ENCODE results near the gene DBI. TPM values are rescaled to one million over a fixed set of nuclear protein-coding genes. Genes with fewer than 3 reads are reported as not detected.
"Not testable (repeated sequence)": the region's sequence is repeated elsewhere in the genome, so short reads cannot be mapped to it uniquely, and the experiment has no call there.

DBI gene
- total RNA-seq, 6 donors from 2014 or later = 60.8 to 250 (median 159) TPM

DNA sequence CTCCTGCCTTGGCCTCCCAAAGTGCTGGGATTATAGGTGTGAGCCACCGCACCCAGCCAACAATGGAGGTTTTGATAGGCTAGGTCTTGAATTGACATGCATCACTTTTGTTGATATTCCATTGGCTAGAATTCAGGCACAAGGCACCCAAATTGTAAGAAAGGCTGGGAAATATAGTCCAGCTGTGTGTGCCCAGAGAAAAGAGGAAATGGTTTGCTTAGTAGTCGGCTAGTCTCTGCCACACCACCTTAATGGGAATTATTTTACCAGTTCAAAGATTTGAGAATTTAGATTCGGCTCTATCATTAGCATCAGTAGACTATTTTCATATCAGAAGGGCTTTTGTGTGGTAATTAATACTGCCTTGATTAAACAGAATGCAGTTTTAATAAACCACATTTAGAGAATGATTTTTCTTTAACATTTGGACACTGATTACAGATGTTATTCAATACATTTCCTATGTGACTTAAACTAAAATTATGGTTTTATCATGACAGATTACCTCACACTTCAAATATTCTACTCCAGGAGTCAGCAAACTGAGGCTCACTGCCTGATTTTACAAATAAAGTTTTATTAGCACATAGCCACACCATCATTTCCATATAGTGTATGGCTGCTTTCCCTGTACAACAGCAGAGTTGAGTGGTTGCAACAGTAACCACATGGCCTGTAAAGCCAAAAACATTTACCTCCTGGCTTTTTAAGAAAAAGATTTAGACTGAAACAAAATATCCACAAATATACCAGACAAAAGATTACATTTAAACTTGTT, 27.4 kb downstream of the DBI start:
- no peak for TF ChIP-seq POLR2AphosphoS5 (IDR thresholded peaks at IDR 0.05)
- TF ChIP-seq, protein P1, sequence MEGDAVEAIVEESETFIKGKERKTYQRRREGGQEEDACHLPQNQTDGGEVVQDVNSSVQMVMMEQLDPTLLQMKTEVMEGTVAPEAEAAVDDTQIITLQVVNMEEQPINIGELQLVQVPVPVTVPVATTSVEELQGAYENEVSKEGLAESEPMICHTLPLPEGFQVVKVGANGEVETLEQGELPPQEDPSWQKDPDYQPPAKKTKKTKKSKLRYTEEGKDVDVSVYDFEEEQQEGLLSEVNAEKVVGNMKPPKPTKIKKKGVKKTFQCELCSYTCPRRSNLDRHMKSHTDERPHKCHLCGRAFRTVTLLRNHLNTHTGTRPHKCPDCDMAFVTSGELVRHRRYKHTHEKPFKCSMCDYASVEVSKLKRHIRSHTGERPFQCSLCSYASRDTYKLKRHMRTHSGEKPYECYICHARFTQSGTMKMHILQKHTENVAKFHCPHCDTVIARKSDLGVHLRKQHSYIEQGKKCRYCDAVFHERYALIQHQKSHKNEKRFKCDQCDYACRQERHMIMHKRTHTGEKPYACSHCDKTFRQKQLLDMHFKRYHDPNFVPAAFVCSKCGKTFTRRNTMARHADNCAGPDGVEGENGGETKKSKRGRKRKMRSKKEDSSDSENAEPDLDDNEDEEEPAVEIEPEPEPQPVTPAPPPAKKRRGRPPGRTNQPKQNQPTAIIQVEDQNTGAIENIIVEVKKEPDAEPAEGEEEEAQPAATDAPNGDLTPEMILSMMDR (IDR thresholded peaks at IDR 0.05) = no peak
- no peak for TF ChIP-seq EP300 (IDR thresholded peaks at IDR 0.05)
- no peak for TF ChIP-seq POLR2A (IDR thresholded peaks at IDR 0.05)
- H3K27ac ChIP-seq = no peak overlapping the region
- no peak for DNase-seq
- H3K4me3 ChIP-seq = no peak overlapping the region
- no peaks in the 10 kb centered on the region for H3K27me3 ChIP-seq
- H3K36me3 ChIP-seq = no peaks in the 10 kb centered on the region
- H3K4me1 ChIP-seq = peaks cover 8 to 11% (median 10%) of the 10 kb centered on the region in 4 donors
- ATAC-seq (ENCODE audit: low FRiP score in 2 of 2) = no peak
- 80 to 84% methylated on average over 3 of the region's 3 CpGs for WGBS, 2 donors
- no peaks in the 10 kb centered on the region for H3K9me3 ChIP-seq

GRCh38 chr2:119397196-119397595, 30.4 kb downstream of the DBI start:
- H3K4me3 ChIP-seq = no peak overlapping the region
- ATAC-seq (ENCODE audit: low FRiP score in 2 of 2) (no peak), DNase-seq (peak in 1 of 2 donors; percentile 59)
- H3K36me3 ChIP-seq = no peaks in the 10 kb centered on the region
- H3K27me3 ChIP-seq = no peaks in the 10 kb centered on the region
- no peaks in the 10 kb centered on the region for H3K4me1 ChIP-seq
- no peaks in the 10 kb centered on the region for H3K9me3 ChIP-seq
- TF ChIP-seq POLR2A (IDR thresholded peaks at IDR 0.05) (no peak), EP300 (IDR thresholded peaks at IDR 0.05) (no peak), POLR2AphosphoS5 (IDR thresholded peaks at IDR 0.05) (no peak)
- TF ChIP-seq, protein P1 (IDR thresholded peaks at IDR 0.05) = no peak
- 87 to 90% methylated on average over 3 to 6 of the region's 6 CpGs for WGBS, 2 donors
- H3K27ac ChIP-seq = no peak overlapping the region

DNA sequence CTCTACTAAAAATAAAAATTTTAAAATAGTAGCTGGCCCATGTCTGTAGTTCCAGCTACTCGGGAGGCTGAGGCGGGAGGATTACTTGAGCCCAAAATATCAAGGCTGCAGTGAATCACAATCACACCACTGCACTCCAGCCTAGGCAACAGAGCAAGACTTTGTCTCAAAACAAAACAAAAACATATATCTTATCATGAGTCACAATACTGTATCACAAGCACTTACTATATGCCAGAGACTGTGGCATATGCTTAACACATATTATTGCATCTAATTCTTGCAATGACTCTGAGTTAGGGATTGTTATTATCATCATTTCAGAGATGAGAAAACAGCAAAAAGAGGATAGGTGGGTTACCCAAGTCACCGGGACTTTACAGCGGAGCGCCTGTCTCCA, 35.3 kb downstream of the DBI start:
- no peaks in the 10 kb centered on the region for H3K9me3 ChIP-seq
- H3K27ac ChIP-seq = no peak overlapping the region
- TF ChIP-seq, protein P1 (IDR thresholded peaks at IDR 0.05) = no peak
- no peaks in the 10 kb centered on the region for H3K36me3 ChIP-seq
- peaks cover 0 to 12% (median 6%) of the 10 kb centered on the region in 4 donors for H3K4me1 ChIP-seq
- WGBS, 2 donors = 89 to 94% methylated on average over 5 of the region's 5 CpGs
- ATAC-seq (ENCODE audit: low FRiP score in 2 of 2) (no peak), DNase-seq (no peak)
- no peaks in the 10 kb centered on the region for H3K27me3 ChIP-seq
- H3K4me3 ChIP-seq = no peak overlapping the region

- Histone ChIP-seq H3K36me3 (no peaks in the 10 kb centered on the region), H3K9me3 (no peaks in the 10 kb centered on the region), H3K27ac (peak overlapping the region in 2 of 4 donors; percentile 50 to 64), H3K4me3 (no peak overlapping the region), H3K4me1 (peaks cover under 1 to 12% (median 7%) of the 10 kb centered on the region in 4 donors), H3K27me3 (no peaks in the 10 kb centered on the region)
- ATAC-seq (ENCODE audit: low FRiP score in 2 of 2) (peak; percentile 49 to 64), DNase-seq (peak in 1 of 2 donors; percentile 81)
- 64 to 67% methylated on average over 9 to 10 of the region's 10 CpGs for WGBS, 2 donors
- TF ChIP-seq EP300 (IDR thresholded peaks at IDR 0.05) (peak in 1 of 4 donors; percentile 41), POLR2A (IDR thresholded peaks at IDR 0.05) (no peak), POLR2AphosphoS5 (IDR thresholded peaks at IDR 0.05) (no peak)
- TF ChIP-seq, protein P1 (IDR thresholded peaks at IDR 0.05) = no peak
Measured at GRCh38 chr2:119402645-119403560, 36.1 kb downstream of the DBI start.

- 86 to 92% methylated on average over 12 of the region's 12 CpGs for WGBS, 2 donors
- H3K4me1 ChIP-seq = peaks cover 5 to 16% (median 9%) of the 10 kb centered on the region in 4 donors
- DNase-seq; ATAC-seq (ENCODE audit: low FRiP score in 2 of 2); H3K4me3 ChIP-seq; H3K27me3 ChIP-seq; H3K9me3 ChIP-seq; H3K27ac ChIP-seq; H3K36me3 ChIP-seq: not testable (repeated sequence)
Measured at GRCh38 chr2:119403618-119404017, 36.8 kb downstream of the DBI start.
